Naive thymus-derived CD4-positive, alpha-beta T cell (primary cell): ENCODE results near the gene PTPN20. TPM values are rescaled to one million over a fixed set of nuclear protein-coding genes. Genes with fewer than 3 reads are reported as not detected.
"Not testable (repeated sequence)": the region's sequence is repeated elsewhere in the genome, so short reads cannot be mapped to it uniquely, and the experiment has no call there.

Experiments
- ATAC-seq: fragments of 150-1000 bp; cut with Tn5 transposase; 2 replicates; pipeline ENCODE4 v1.10.0; 2021; ENCODE audit warnings: mild to moderate bottlenecking, moderate library complexity
- CTCF ChIA-PET: fragments of 350-600 bp; sonication (Branson Sonifier 250); formaldehyde crosslinking; loops from one replicate; lab custom pipeline; 2021; ENCODE audit warnings: antibody characterized with exemption; lab: Charles Lee
- POLR2A ChIA-PET: fragments of 350-600 bp; sonication (Branson Sonifier 250); formaldehyde crosslinking; loops from one replicate; lab custom pipeline; 2021; ENCODE audit warnings: antibody characterized with exemption, inconsistent platforms; lab: Charles Lee
- DNase-seq, 9 donors: peaks; one replicate each; pipeline versions ENCODE4 v3.0.0 to v3.0.0-alpha.2; 2020 to 2022; ENCODE audit warnings: mixed read lengths in 1 of 9
- H3K27ac ChIP-seq: one replicate; pipeline ENCODE4 v1.7.0; 2013; ENCODE audit warnings: mild to moderate bottlenecking, low read depth, low read length, moderate library complexity
- H3K27me3 ChIP-seq, 2 donors: one replicate each; pipeline ENCODE4 v1.7.0; 2013; ENCODE audit warnings: low read length in 2 of 2, mild to moderate bottlenecking in 2 of 2, moderate library complexity in 2 of 2; ENCODE audit not compliant: control insufficient read depth in 2 of 2, insufficient read depth in 2 of 2
- H3K36me3 ChIP-seq, 3 experiments: 1 replicate in 2 of 3; 2 replicates in 1 of 3; pipeline ENCODE4 v1.7.0; 2013; ENCODE audit warnings: low read length in 3 of 3, mild to moderate bottlenecking in 3 of 3, moderate library complexity in 1 of 3; ENCODE audit not compliant: insufficient read depth in 3 of 3, control insufficient read depth in 2 of 3
- H3K4me1 ChIP-seq, 2 donors: one replicate each; pipeline ENCODE4 v1.7.0; 2013; ENCODE audit warnings: low read length in 2 of 2, mild to moderate bottlenecking in 2 of 2, moderate library complexity in 1 of 2; ENCODE audit not compliant: control insufficient read depth in 2 of 2, insufficient read depth in 2 of 2
- H3K4me3 ChIP-seq: 2 replicates; pipeline ENCODE4 v1.7.0; 2013; ENCODE audit warnings: mild to moderate bottlenecking, low read length
- H3K9me3 ChIP-seq, 3 experiments: 1 replicate in 2 of 3; 2 replicates in 1 of 3; pipeline ENCODE4 v1.7.0; 2013; ENCODE audit warnings: low read length in 3 of 3; ENCODE audit not compliant: control insufficient read depth in 2 of 3
- H3K27ac Mint-ChIP-seq, 9 donors: one replicate each; pipeline ENCODE4 v1.8.0; 2020 to 2022; ENCODE audit warnings: mixed read lengths in 9 of 9, mild to moderate bottlenecking in 8 of 9, moderate library complexity in 5 of 9, inconsistent platforms in 2 of 9
- H3K27me3 Mint-ChIP-seq, 5 donors: one replicate each; pipeline ENCODE4 v1.8.0; 2021 to 2022; ENCODE audit warnings: mixed read lengths in 5 of 5, mild to moderate bottlenecking in 1 of 5
- H3K36me3 Mint-ChIP-seq, 5 donors: one replicate each; pipeline ENCODE4 v1.8.0; 2020 to 2022; ENCODE audit warnings: mixed read lengths in 5 of 5, mild to moderate bottlenecking in 3 of 5, inconsistent platforms in 1 of 5
- H3K4me1 Mint-ChIP-seq, 7 donors: one replicate each; pipeline ENCODE4 v1.8.0; 2020 to 2022; ENCODE audit warnings: mixed read lengths in 7 of 7, mild to moderate bottlenecking in 3 of 7, inconsistent platforms in 1 of 7
- H3K4me3 Mint-ChIP-seq, 10 donors: one replicate each; pipeline ENCODE4 v1.8.0; 2020 to 2022; ENCODE audit warnings: mild to moderate bottlenecking in 10 of 10, mixed read lengths in 10 of 10, moderate library complexity in 6 of 10, inconsistent platforms in 2 of 10
- H3K9me3 Mint-ChIP-seq, 11 donors: one replicate each; pipeline ENCODE4 v1.8.0; 2020 to 2022; ENCODE audit warnings: mixed read lengths in 11 of 11, mild to moderate bottlenecking in 4 of 11, inconsistent platforms in 1 of 11, moderate library complexity in 1 of 11
- intact Hi-C, 2 donors: fragments of 100-400 bp; cut with micrococcal nuclease; formaldehyde crosslinking; loops; one replicate each; pipeline ENCODE4 v1.15.1; 2023
- polyA plus RNA-seq, 2 donors: library from polyadenylated mRNA; unstranded; fragments of 300-500 nt; fragmentation: Illumina TruSeq; gene quantifications; one replicate each; pipeline ENCODE4 v1.2.3, GENCODE V29; 2021
- total RNA-seq, 6 experiments: library from RNA in 5 of 6; stranded (reverse) in 5 of 6; gene quantifications; 1 replicate in 5 of 6; 2 replicates in 1 of 6; pipeline ENCODE4 v1.2.3 and lab custom pipeline; 2021 to 2026

The PTPN20 gene
- 1 to 10 TPM in 4 of 5 experiments, under 1 TPM in 1; 0.22 to 3.8 (median 1.7) TPM for total RNA-seq
- 1 to 10 TPM in 1 of 2 donors, under 1 TPM in 1; 0.57 to 1.9 TPM for polyA plus RNA-seq
- total RNA-seq (lab: John Stamatoyannopoulos, UW) = 0.40 reads per million

- H3K27me3 ChIP-seq, H3K9me3 ChIP-seq, H3K4me1 ChIP-seq, H3K27me3 Mint-ChIP-seq, CTCF ChIA-PET, H3K27ac ChIP-seq, H3K4me1 Mint-ChIP-seq, H3K9me3 Mint-ChIP-seq, POLR2A ChIA-PET, H3K36me3 Mint-ChIP-seq, H3K4me3 ChIP-seq, H3K36me3 ChIP-seq, intact Hi-C loops: not testable (repeated sequence)
- ATAC-seq (peak; percentile 66), DNase-seq (peak in 4 of 9 donors; percentile 0 to 23 (median 3))
- Mint-ChIP-seq H3K4me3 (peak within 1 kb of the TSS in 9 of 10 donors; percentile 12 to 86 (median 71)), H3K27ac (peak within 1 kb of the TSS in 1 of 9 donors; percentile 62)
Observed at GRCh38 chr10:46911144-46911876, at the start of gene PTPN20. Gene PTPN20, plus strand, starts transcription at chr10:46911428. Its CDS starts 21,072 bp downstream, at chr10:46932500.

- H3K4me1 ChIP-seq, ATAC-seq, H3K9me3 ChIP-seq, H3K36me3 ChIP-seq, H3K27ac Mint-ChIP-seq, H3K27ac ChIP-seq, intact Hi-C loops, H3K9me3 Mint-ChIP-seq, H3K27me3 Mint-ChIP-seq, H3K36me3 Mint-ChIP-seq, CTCF ChIA-PET, H3K4me3 ChIP-seq, H3K4me3 Mint-ChIP-seq, H3K4me1 Mint-ChIP-seq, DNase-seq, H3K27me3 ChIP-seq, POLR2A ChIA-PET: not testable (repeated sequence)
Observed at GRCh38 chr10:46869716-46870115, 41.5 kb upstream of the PTPN20 start.

- not testable (repeated sequence) for ATAC-seq
Observed at GRCh38 chr10:46871583-46871982, 39.6 kb upstream of the PTPN20 start.

GRCh38 chr10:46875304-46875703 lies 35.9 kb upstream of the PTPN20 start:
- not testable (repeated sequence) for DNase-seq, ATAC-seq

More at GRCh38 chr10:46871583-46871982, 39.6 kb upstream of the PTPN20 start:
- H3K4me3 ChIP-seq, H3K36me3 Mint-ChIP-seq, H3K27ac Mint-ChIP-seq, H3K27me3 Mint-ChIP-seq, H3K4me1 Mint-ChIP-seq, DNase-seq, H3K9me3 ChIP-seq, POLR2A ChIA-PET, H3K27me3 ChIP-seq, H3K4me1 ChIP-seq, H3K9me3 Mint-ChIP-seq, H3K4me3 Mint-ChIP-seq, H3K27ac ChIP-seq, intact Hi-C loops, H3K36me3 ChIP-seq, CTCF ChIA-PET: not testable (repeated sequence)

GRCh38 chr10:46876773-46877172 lies 34.5 kb upstream of the PTPN20 start:
- H3K9me3 ChIP-seq, H3K27ac ChIP-seq, DNase-seq, H3K36me3 ChIP-seq, H3K36me3 Mint-ChIP-seq, intact Hi-C loops, H3K27me3 ChIP-seq, H3K27me3 Mint-ChIP-seq, ATAC-seq, H3K4me1 ChIP-seq, CTCF ChIA-PET, H3K4me3 ChIP-seq, POLR2A ChIA-PET, H3K9me3 Mint-ChIP-seq, H3K4me1 Mint-ChIP-seq, H3K27ac Mint-ChIP-seq, H3K4me3 Mint-ChIP-seq: not testable (repeated sequence)

More at GRCh38 chr10:46875304-46875703, 35.9 kb upstream of the PTPN20 start:
- CTCF ChIA-PET, H3K27ac ChIP-seq, POLR2A ChIA-PET, H3K9me3 Mint-ChIP-seq, H3K36me3 ChIP-seq, H3K9me3 ChIP-seq, H3K27me3 Mint-ChIP-seq, H3K4me3 Mint-ChIP-seq, H3K27me3 ChIP-seq, H3K27ac Mint-ChIP-seq, intact Hi-C loops, H3K4me1 Mint-ChIP-seq, H3K36me3 Mint-ChIP-seq, H3K4me3 ChIP-seq, H3K4me1 ChIP-seq: not testable (repeated sequence)

GRCh38 chr10:46878761-46879160 lies 32.5 kb upstream of the PTPN20 start:
- H3K36me3 ChIP-seq, H3K27ac Mint-ChIP-seq, H3K4me1 Mint-ChIP-seq, H3K36me3 Mint-ChIP-seq, POLR2A ChIA-PET, H3K27ac ChIP-seq, DNase-seq, ATAC-seq, H3K4me1 ChIP-seq, H3K27me3 Mint-ChIP-seq, H3K4me3 ChIP-seq, intact Hi-C loops, H3K4me3 Mint-ChIP-seq, CTCF ChIA-PET, H3K27me3 ChIP-seq, H3K9me3 Mint-ChIP-seq, H3K9me3 ChIP-seq: not testable (repeated sequence)
